ENCODE results near the gene APOC3. TPM values are rescaled to one million over a fixed set of nuclear protein-coding genes. Genes with fewer than 3 reads are reported as not detected.
A peak's percentile ranks its signal among the peaks of the same experiment; 100 is the strongest.

The APOC3 gene
- total and polyA plus RNA-seq, 4 donors = 608 to 24,129 (median 9,307) TPM

DNA sequence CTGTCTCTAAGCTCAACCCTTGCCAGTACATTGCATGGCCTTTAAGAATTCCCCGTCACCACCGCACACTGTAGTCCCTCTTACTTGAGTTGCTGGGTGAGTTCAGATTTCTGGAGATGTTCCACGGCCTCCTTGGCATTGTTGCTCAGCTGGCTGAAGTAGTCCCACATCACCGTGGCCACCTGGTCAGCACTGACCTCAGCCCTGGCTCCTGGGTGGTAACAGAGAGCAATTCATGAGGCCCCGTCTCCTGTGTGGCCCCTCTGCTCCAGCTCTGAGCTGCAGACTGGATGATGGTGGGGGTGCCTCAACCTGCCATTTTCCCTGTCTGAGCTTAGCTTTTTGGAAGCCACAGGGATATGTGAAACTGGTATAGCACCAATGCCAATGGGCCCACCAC lies 7.1 kb upstream of the APOC3 start (continued):
- TF ChIP-seq, protein P1, sequence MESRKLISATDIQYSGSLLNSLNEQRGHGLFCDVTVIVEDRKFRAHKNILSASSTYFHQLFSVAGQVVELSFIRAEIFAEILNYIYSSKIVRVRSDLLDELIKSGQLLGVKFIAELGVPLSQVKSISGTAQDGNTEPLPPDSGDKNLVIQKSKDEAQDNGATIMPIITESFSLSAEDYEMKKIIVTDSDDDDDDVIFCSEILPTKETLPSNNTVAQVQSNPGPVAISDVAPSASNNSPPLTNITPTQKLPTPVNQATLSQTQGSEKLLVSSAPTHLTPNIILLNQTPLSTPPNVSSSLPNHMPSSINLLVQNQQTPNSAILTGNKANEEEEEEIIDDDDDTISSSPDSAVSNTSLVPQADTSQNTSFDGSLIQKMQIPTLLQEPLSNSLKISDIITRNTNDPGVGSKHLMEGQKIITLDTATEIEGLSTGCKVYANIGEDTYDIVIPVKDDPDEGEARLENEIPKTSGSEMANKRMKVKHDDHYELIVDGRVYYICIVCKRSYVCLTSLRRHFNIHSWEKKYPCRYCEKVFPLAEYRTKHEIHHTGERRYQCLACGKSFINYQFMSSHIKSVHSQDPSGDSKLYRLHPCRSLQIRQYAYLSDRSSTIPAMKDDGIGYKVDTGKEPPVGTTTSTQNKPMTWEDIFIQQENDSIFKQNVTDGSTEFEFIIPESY (IDR thresholded peaks at IDR 0.05) = no peak
- TF ChIP-seq HNF4A (conservative IDR thresholded peaks at IDR 0.05) (no peak), GABPA (IDR thresholded peaks at IDR 0.05 in 1 of 2, conservative IDR thresholded peaks at IDR 0.05 in 1 of 2) (no peak), TAF1 (conservative IDR thresholded peaks at IDR 0.05) (no peak), HNF4G (IDR thresholded peaks at IDR 0.05) (no peak)
- TF ChIP-seq, protein P2, sequence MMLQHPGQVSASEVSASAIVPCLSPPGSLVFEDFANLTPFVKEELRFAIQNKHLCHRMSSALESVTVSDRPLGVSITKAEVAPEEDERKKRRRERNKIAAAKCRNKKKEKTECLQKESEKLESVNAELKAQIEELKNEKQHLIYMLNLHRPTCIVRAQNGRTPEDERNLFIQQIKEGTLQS (IDR thresholded peaks at IDR 0.05) = no peak

DNA sequence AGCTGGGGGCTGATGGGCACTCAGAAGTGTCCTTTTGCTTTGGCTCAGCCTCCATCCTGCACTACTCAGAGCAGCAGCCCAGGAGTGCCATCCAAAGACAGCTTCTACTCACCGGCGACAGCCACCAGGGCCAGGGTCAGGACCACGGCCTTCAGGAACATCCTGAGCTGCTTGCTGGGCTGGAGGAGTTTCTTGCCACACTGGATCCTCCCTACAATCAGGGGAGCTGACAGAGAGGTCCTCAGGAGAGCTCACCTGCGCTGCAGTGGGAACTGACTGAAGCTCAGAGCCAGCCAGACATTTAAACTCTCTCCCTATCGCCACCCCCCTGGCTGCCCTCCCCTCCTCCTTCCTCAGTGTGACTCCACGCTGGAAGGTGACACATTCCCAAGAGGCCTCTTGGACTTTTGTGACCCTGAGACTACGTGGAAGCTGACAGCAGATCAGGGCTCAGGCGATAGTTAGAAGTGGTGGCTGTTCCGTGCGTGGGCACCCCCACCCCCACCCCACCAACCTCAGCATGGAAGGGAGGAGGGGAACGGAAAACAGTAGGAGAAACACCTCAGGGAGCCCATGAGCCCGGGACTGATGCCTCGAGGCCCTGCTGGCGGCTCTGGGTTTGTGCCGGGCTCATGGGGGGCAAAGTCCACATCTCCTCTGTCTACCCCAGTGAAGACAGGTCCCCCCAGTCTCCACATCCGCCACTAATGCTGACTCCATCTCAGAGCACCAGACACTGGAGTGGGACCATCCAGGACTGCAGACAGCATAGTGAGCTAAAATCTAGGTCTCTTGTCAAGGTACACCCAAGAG lies 6.5 kb upstream of the APOC3 start, which contains the start of gene APOA4:
APOA4 (minus strand) TSS at position 274 of the 813 bp plus-strand sequence; CDS start at position 161, 113 bp downstream.
- no peak for DNase-seq (ENCODE audit: low spot score)
- peak; percentile 11 to 53 for TF ChIP-seq HNF4A (conservative IDR thresholded peaks at IDR 0.05)
- TF ChIP-seq FOXA2 (IDR thresholded peaks at IDR 0.05) = no peak
- Histone ChIP-seq H3K36me3 (ENCODE audit: control insufficient read depth in 4 of 4, insufficient read depth in 3 of 4, low read depth in 1 of 4, low read length in 3 of 4) (no peaks in the 10 kb centered on the region), H3K9ac (ENCODE audit: low read depth in 1 of 2, low read length in 2 of 2) (no peak within 1 kb of the TSS), H3K4me3 (ENCODE audit: low read depth in 1 of 3, low read length in 3 of 3) (no peak within 1 kb of the TSS), H3K27me3 (ENCODE audit: control insufficient read depth in 4 of 4, insufficient read depth in 4 of 4, low read length in 3 of 4) (no peaks in the 10 kb centered on the region), H3K27ac (ENCODE audit: low read depth in 1 of 2, low read length in 2 of 2) (no peak within 1 kb of the TSS), H3K4me1 (ENCODE audit: control insufficient read depth in 4 of 4, insufficient read depth in 4 of 4, low read length in 3 of 4) (peaks cover 20 to 35% (median 28%) of the 10 kb centered on the region in 4 donors), H3K9me3 (ENCODE audit: control insufficient read depth in 4 of 4, low read length in 3 of 4) (no peaks in the 10 kb centered on the region)
- 79% methylated on average over 16 of the region's 16 CpGs for WGBS

DNA sequence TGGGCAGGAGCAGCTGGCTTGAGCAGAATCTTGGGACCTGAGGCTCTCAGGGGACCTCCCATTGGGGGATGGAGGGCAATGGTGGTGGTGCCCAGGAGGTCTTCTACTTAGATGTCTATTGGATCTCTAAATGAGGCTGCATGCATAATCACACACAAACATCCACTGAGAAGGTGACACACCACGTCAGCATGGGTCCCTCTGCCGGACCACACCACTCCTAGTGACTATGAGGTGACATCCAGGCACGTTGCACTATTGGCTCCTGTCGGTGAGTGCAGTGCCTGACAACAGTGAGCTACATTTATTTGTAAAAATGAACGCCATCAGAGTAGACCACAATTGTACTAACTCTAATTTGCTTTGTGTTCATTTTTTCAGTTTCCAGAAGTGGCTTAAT lies 4.3 kb upstream of the APOC3 start:
- Histone ChIP-seq H3K4me3 (ENCODE audit: low read depth in 1 of 3, low read length in 3 of 3) (no peak overlapping the region), H3K9ac (ENCODE audit: low read depth in 1 of 2, low read length in 2 of 2) (no peak overlapping the region), H3K27me3 (ENCODE audit: control insufficient read depth in 4 of 4, insufficient read depth in 4 of 4, low read length in 3 of 4) (no peaks in the 10 kb centered on the region), H3K9me3 (ENCODE audit: control insufficient read depth in 4 of 4, low read length in 3 of 4) (no peaks in the 10 kb centered on the region), H3K27ac (ENCODE audit: low read depth in 1 of 2, low read length in 2 of 2) (peak overlapping the region; percentile 83 to 88), H3K36me3 (ENCODE audit: control insufficient read depth in 4 of 4, insufficient read depth in 3 of 4, low read depth in 1 of 4, low read length in 3 of 4) (no peaks in the 10 kb centered on the region), H3K4me1 (ENCODE audit: control insufficient read depth in 4 of 4, insufficient read depth in 4 of 4, low read length in 3 of 4) (peaks cover 25 to 50% (median 34%) of the 10 kb centered on the region in 4 donors)
- 38% methylated on average over 5 of the region's 5 CpGs for WGBS
- TF ChIP-seq, protein P3, sequence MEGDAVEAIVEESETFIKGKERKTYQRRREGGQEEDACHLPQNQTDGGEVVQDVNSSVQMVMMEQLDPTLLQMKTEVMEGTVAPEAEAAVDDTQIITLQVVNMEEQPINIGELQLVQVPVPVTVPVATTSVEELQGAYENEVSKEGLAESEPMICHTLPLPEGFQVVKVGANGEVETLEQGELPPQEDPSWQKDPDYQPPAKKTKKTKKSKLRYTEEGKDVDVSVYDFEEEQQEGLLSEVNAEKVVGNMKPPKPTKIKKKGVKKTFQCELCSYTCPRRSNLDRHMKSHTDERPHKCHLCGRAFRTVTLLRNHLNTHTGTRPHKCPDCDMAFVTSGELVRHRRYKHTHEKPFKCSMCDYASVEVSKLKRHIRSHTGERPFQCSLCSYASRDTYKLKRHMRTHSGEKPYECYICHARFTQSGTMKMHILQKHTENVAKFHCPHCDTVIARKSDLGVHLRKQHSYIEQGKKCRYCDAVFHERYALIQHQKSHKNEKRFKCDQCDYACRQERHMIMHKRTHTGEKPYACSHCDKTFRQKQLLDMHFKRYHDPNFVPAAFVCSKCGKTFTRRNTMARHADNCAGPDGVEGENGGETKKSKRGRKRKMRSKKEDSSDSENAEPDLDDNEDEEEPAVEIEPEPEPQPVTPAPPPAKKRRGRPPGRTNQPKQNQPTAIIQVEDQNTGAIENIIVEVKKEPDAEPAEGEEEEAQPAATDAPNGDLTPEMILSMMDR (IDR thresholded peaks at IDR 0.05; ENCODE audit: low read depth, low read length, missing input control) = peak; percentile 23
- TF ChIP-seq TAF1 (conservative IDR thresholded peaks at IDR 0.05) (peak; percentile 36), RXRA (IDR thresholded peaks at IDR 0.05) (peak in 1 of 2 donors; percentile 22), YY1 (IDR thresholded peaks at IDR 0.05) (peak; percentile 16), FOXA1 (IDR thresholded peaks at IDR 0.05) (no peak), HNF4A (conservative IDR thresholded peaks at IDR 0.05) (peak; percentile 26 to 27), RAD21 (IDR thresholded peaks at IDR 0.05) (peak; percentile 62 to 70)
- TF ChIP-seq, protein P4, sequence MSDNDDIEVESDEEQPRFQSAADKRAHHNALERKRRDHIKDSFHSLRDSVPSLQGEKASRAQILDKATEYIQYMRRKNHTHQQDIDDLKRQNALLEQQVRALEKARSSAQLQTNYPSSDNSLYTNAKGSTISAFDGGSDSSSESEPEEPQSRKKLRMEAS (IDR thresholded peaks at IDR 0.05) = no peak
- no peak for DNase-seq (ENCODE audit: low spot score)

Data from liver (tissue), 9 donors.